HG03066 (cell line): ENCODE measurements around the gene DDX42.

Source experiments
- ATAC-seq: cut with Tn5 transposase; IDR thresholded peaks from one replicate; pipeline ENCODE4 v1.9.1; 2021; ENCODE audit warnings: low read depth; ENCODE audit not compliant: unreplicated experiment

DDX42 gene, protein sequence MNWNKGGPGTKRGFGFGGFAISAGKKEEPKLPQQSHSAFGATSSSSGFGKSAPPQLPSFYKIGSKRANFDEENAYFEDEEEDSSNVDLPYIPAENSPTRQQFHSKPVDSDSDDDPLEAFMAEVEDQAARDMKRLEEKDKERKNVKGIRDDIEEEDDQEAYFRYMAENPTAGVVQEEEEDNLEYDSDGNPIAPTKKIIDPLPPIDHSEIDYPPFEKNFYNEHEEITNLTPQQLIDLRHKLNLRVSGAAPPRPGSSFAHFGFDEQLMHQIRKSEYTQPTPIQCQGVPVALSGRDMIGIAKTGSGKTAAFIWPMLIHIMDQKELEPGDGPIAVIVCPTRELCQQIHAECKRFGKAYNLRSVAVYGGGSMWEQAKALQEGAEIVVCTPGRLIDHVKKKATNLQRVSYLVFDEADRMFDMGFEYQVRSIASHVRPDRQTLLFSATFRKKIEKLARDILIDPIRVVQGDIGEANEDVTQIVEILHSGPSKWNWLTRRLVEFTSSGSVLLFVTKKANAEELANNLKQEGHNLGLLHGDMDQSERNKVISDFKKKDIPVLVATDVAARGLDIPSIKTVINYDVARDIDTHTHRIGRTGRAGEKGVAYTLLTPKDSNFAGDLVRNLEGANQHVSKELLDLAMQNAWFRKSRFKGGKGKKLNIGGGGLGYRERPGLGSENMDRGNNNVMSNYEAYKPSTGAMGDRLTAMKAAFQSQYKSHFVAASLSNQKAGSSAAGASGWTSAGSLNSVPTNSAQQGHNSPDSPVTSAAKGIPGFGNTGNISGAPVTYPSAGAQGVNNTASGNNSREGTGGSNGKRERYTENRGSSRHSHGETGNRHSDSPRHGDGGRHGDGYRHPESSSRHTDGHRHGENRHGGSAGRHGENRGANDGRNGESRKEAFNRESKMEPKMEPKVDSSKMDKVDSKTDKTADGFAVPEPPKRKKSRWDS

DNA sequence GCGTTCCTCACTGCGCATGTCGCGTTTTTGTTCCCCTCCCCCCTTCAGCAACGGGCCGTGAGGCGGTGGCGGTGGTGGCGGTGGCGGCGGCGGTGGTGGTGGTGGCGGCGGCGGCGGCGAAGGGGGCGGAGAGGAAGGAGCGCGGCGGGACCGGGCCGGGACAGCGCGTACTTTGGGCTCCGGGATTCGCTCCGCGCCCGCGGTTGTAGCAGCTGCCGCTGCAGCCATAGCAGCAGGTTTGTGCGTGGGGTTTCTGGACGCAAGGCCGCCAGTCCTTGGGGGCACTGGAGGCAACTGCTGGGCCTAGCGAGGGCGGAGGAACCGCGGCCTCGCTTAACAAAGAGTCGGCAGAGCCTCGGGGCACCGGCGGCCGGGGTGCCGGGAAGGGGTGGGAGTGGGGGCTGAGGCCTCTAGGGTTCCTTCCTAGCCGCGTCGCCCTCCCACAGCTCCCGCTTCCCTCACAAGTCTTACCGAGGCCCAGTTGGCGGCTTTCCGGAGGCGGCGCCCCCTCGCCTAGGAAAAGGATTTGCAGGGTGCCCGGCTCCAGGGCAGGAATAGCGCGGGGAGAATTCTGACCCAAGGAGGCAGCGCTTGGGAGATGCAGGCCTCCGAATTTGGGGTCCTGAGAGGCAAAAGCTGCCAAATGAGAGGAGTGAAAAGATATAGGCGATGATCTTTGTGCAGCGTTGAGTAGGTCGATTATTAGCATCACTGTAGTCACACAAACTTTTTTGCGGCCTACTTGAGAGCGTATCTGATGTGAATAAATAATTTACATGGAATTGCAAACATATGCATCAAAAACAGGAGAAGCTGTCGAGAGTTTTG is at the start of gene DDX42:
Gene DDX42, plus strand, starts transcription at position 30 of the 828 bp plus-strand sequence. CDS start 12,880 bp downstream, outside the sequence.
- peak; percentile 14 for ATAC-seq

DNA sequence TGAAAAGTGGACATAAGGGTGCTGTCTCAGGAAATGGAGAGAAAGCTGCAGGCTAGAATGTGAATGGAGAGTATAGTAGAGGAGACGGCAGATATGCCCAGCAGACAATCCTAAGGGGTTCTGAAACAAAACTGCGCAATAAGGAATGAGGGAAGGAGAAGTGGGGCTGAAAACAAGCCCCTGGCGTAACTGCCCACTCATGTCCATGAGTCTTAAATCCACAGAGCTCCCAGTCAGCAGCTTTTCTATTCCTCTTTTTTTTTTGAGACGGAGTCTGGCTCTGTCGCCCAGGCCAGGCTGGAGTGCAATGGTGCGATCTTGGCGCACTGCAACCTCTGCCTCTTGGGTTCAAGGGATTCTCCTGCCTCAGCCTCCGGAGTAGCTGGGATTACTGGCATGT is 38.3 kb upstream of the DDX42 start:
- no peak for ATAC-seq

DNA sequence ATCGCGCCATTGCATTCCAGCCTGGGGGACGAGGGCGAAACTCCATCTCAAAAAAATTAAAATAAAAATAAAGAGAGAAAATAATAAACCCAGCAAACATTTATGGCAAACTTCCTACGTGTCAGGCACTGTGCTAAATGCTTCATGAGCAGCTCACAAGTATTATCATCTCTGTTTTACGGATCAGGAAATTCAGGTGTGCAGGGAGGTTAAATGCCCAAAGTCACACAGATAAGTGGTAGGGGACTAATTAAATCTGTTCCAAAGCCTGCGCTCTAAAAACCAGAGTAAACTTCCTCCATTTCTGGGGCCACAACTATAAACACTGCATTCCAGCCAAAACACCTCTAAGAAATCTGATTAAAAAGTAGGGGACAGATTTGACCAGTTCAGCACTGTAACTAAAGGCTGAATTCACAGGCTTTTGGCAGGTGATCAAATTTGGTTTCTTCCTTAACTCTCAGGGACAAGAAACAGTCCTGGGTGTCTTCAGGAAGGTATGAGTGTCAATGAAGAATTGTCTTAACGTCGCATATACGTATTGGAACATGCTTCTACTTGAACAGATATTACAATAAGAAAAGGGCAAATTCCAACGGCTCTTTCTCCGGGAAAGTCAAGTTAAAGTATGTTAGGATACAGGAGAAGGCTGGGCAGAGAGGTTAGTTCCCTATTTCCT is 33.4 kb upstream of the DDX42 start:
- no peak for ATAC-seq

DNA sequence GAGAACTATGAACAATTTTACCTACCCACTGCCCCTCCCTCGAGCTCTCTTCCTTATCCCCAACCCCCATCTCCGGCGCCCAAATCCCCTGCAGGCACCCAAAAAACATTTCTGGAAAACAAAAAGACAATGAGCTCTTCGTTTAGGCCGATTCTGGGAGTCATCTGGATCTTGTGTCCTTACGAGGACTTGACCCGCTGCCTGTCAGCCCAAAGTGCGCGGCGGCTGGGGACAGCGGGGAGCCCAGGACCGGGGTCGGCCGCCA is 32.9 kb upstream of the DDX42 start:
- ATAC-seq: no peak

DNA sequence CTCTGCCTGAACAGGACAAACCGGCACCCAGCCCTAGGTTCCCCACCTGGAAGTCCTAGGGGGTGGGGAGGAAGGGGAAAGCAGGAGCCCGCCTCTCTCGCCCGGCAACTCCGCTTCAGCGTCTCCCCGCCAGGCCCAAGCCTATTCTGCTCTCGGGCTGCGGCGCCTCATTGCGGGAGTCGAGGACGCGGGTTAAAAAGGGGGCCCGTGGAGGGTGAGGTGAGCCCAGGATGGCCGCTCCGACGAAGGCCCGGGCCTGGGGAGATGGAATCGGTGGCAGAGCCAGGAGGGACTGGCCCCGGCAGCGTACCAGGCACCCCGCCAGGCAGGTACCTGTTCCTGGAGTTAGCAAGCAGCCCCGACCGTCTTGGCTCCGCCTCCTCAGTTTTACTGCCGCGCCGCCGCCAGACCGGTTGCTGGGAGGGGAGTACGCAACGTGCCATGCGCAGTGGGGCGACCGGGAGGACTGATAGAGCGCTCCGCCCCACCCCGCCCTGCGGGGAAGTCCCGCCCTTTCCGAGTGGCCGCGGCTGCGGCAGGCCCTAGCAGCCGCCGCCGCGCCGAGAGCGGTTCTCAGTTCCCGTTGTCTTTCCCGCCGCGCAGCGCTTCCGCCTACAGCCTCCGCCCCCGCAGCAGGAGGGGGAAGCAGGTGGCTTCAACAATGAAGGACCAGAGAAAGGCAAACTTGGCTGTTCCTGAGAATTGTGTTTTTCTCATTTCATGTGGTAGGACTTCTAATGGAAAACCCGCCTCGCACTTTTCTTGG is 32.4 kb upstream of the DDX42 start, which contains the start of gene STRADA:
Gene STRADA, minus strand, starts transcription at position 392 of the 766 bp plus-strand sequence. CDS start 13,430 bp downstream, outside the sequence.
- peak; percentile 91 for ATAC-seq

DNA sequence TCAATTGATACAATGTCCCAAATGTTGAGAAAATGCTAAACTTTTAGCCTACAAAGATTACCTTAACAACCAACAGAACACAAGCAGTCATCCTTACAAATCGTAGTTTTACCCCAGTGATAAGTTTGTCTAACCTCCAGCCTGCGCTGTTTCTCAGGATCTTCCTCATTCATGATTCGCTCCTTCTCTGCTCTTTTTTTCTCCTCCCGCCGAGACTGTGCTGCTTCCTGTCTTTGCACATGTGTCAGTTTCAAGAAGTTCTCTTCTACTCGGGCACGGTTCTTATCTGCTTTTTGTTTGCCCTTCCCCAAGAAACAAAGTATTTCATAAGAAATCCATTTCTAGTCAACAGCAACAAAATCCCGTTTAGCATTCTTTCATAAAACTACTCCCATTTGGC is 22.2 kb upstream of the DDX42 start:
- ATAC-seq: no peak

DNA sequence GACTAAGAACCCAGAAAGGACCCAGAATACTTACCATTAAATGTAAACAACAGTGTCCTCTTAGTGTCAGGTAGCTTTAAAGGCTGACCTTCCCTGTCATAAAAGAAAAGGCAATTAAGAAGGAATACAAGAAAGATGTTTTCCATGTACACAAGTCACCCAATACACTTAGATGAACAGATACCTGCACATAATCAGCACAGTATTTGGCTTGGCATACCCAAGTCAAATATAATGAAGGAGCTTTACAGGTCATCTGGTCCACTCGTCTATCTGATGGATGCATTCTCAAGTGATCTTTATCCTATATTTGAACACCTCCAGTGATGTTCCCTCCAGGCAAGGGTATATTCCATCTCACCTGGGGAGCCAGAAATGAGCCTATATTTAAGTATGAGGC is 21.3 kb upstream of the DDX42 start:
- ATAC-seq: no peak

DNA sequence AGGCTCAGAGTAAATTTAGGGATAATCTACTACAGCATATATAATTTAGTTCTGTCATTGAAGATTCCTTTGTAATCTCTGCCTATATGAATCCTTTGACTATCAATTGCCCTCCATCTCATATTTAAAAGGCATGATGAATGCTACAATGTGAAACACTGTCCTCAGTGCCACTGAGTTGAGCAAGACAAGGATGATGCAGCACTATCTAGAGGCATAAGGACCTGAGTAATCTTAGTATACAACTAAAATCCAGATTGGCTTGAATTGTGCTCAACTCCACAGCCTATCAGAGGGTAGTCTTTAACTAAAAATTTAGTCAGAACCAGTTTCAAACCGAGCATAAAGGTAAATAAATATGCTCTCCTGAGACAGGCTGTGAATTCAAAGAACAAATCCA is 20.8 kb upstream of the DDX42 start:
- ATAC-seq: no peak

DNA sequence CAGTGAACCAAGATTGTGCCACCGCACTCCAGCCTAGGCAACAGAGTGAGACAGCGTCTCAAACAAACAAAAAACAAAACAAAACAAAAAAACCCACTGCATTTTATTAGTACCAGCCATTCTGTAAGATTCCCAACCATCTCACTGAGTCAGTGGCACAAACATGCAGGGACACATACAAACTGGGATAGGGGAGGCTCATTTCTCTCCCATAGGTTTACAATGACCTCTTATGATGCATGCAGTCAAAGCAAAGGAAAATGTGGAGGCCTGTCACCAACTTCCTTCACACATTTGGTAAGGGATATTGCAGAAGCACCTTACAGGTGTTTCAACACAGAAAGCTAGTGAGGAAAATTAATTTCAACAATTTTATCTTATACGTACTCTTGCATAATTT is 19.9 kb upstream of the DDX42 start:
- no peak for ATAC-seq

DNA sequence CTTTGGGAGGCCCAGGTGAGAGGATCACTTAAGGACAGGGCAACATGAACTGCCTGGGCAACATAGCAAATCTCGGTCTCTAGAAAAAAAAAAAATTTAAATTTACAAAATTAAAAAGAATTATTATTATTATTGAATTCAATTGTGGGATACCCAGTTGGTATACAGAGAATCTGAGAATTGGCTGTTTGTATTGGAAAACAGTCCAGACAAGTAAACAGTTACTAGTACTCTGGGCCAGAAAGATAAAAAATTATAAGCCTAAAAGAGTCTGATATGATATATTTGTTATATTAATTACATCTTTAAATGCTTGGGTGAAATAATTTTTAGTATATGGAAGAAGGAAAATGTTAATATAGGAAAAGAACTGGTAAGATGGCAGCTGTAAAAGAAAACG is 15.5 kb upstream of the DDX42 start:
- ATAC-seq: no peak

DNA sequence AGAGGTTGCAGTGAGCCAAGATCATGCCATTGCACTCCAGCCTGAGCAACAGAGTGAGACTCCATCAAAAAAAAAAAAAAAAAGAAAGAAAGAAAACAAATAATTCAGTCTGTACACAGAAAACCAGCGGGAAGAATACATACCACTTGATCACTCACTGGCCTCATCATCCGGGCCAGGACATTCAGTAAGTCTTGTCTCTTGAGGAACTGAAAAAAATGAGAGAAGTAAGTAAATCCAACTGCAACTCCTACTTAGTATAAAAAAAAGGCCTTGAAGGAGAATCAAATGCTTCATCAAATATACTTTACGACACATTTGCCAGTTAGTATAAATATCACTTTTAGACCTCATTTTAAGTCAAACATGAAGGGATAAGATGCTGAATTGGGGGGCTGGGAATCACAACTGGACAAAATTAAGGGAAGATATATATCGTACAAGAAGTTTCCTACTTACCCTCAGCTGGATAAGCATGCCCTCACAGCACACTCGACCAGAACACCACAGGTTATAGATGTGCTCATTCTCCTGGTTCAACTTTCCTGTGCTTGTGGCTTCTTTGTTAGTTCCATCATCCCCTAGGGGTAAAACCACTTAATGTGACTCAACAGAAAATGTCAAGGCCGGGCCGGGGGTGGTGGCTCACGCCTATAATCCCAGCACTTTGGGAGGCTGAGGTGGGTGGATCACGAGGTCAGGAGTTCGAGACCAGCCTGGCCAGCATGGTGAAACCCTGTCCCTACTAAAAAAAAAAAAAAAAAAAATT is 13.0 kb upstream of the DDX42 start:
- ATAC-seq: no peak

DNA sequence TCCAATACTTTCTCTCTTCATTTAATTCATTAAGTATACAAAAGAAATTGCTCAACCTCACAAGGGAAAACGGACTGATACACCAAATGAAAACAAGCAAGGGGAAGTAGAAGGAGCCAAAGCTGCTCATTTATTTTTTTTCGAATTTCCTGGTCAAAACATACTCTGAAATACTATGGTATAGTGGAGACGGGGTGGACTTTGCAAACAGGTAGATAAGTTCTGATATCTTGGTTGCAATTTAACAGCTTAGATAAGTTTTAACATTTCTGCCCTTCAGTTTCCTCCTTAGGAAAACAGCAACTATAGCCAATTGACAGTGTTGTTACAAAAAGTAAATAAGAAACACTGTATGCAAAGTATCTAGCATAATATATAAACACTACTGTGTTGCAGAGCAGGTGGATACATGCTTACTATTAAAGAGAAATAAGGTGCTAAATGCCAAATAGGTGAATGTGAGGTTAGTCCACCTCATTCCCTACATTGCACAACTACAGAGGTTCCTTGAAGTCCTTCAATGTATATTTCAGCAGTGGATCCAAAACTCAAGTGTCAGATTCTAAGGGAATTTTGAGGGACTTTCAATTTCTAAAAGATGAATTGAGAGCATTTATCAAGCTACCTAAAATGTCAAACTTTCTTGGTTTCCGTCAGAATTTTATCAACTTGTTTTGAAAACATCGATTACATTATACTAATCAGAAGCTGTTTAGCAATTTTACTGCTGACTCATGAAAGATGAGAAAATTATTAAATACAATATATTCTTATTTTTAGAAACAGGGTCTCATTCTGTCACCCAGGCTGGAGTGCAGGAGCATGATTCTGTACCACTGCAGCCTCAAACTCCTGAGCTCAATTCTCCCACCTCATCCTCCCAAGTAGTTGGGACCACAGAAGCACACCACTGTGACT is 11.6 kb upstream of the DDX42 start:
- no peak for ATAC-seq

DNA sequence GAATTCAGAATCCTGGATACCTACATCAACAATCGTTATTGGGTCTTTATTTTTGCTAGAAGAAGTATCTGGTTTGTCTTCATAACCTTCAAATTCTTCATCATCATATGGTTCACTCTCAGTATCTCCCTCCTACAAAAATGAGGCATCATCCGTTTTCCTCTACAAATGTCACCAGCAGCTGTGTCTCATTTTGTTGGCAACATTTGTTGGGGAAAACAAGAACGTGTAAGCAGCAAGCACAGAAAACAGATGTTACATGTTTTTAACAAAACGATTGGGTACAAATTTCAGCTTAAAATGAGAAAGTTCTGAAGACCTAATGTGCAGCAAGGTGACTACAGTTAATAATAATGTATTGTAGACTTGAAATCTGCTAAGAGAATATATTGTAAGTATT is 9.3 kb upstream of the DDX42 start:
- no peak for ATAC-seq

DNA sequence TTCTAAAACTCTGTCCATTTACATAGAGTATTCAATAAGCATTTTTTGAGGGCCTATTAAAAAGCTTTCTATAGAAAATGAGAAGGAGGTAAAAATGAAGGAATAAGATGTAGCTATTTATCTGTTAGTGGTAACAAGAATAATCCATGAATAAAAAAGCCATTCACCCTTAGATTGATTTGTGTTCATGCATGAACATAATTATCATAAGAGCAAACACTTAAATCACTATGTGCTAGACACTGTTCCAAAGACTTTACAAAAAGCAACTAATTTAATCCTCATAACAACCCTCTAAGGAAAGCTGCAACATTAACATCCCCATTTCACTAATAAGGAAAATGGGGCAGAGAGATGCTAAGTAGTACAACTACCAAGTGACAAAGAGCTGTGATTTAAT is 7.2 kb upstream of the DDX42 start:
- ATAC-seq: no peak

DNA sequence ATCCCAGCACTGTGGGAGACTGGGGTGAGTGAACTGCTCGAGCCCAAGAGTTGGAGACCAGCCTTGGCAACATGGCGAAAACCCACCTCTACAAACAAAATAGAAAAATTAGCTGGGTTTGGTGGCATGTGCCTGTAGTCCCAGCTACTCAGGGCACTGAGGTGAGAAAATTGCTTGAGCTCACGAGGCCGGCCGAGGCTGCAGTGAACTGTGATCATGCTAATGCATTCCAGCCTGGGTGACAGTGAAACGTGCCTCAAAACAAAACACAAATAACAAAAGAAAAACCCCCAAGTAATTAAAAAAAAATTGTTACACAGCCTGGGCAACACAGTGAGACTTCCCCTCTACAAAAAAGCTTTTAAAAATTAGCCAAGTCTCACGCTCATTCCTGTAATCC is 5.5 kb upstream of the DDX42 start:
- no peak for ATAC-seq

DNA sequence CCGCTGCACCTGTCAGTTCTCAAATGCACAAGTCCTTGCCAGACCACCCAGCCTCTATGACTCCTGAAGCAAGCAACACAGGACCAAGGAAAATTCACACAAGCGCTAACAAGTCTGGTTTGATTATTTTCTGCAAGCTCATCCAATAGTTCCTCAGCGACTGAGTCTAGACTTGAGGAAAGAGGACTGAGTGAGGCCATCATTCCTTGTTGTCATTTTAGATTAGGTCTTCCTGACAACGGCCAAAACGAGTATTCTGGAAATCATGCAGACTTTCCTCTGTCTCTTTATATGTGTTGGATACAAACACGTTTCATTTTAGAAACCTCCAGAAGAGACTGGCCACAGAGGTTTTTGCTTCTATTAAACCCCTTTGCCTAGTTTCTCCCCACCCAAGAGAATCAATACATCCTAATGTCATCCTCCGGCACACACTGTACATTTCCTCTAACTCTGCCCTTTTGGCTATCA is 1.1 kb upstream of the DDX42 start:
- no peak for ATAC-seq

DNA sequence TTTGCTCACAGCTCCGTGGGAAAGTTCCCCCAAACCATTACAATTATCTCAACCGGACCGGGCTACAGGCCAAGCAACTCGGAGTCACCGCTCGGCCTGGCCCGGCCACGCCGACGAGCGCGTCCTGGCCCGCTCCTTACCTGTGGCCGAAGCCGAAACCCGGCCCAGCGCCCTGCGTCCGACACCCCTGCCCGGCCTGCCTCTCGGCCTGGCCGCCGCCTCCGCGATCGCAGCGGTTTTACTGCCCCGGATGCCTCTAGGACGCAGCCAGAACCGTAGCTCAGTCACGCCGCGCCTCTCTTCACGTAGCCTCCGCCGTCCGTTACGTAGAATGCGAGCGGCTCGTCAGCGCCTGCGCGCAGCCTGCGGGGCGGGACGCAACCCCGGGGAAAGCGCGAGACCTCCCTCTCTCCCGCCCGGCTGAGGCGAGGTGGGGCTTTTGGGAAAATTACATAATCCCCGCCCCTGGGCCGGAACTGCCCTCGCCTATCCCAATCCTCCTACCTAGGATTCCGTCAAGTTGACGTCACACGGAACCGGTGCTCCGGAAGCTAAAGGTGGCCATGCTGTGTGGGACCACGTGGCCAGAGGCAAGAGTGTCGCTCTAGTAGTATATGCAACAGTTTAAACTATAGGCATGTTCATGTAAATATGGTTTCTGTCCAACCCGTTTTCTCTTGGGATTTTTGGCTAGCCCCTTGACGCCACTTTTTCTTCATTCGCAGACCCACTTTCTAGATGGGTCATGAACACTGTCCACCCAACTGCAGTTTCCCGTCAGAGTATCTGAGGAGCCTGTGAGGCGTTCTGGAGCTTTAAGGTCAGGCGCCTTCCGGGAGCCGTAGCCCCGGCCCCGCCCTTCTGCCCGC is 464 bp upstream of the DDX42 start, which contains the start of gene CCDC47:
Gene CCDC47, minus strand, starts transcription at position 326 of the 869 bp plus-strand sequence. CDS start 7,422 bp downstream, outside the sequence.
- peak; percentile 86 for ATAC-seq
